Right atrium auricular region (tissue), 2 donors: ENCODE measurements around the gene AFF1. TPM values are rescaled to one million over a fixed set of nuclear protein-coding genes. Genes with fewer than 3 reads are reported as not detected.

Experiments used
- DNase-seq: peaks from one replicate; pipeline ENCODE4 v3.0.0-alpha.2; 2019; ENCODE audit warnings: low spot score
- H3K27ac ChIP-seq, 2 donors: fragments of 200-600 bp; sonication (generic); 1 replicate in 1 of 2; 2 replicates in 1 of 2; pipeline ENCODE4 v1.5.1; 2016 to 2019
- H3K27me3 ChIP-seq, 2 donors: fragments of 200-600 bp; sonication (generic); one replicate each; pipeline versions ENCODE4 v1.5.1 to v1.6.0; 2017 to 2019
- H3K36me3 ChIP-seq: fragments of 200-600 bp; sonication (generic); one replicate; pipeline ENCODE4 v1.5.1; 2016
- H3K4me1 ChIP-seq, 2 donors: fragments of 200-600 bp; sonication (generic); one replicate each; pipeline versions ENCODE4 v1.5.1 to v1.6.0; 2017 to 2019
- H3K4me3 ChIP-seq, 2 donors: fragments of 200-600 bp; sonication (generic); 1 replicate in 1 of 2; 2 replicates in 1 of 2; pipeline ENCODE4 v1.5.1; 2017 to 2019; ENCODE audit warnings: mild to moderate bottlenecking in 1 of 2, moderate library complexity in 1 of 2
- H3K9me3 ChIP-seq, 2 donors: fragments of 200-600 bp; sonication (generic); one replicate each; pipeline ENCODE4 v1.5.1; 2019
- CTCF ChIP-seq, 2 donors: fragments of 200-600 bp; sonication (generic); IDR thresholded peaks; one replicate each; pipeline ENCODE4 v1.5.1; 2019; ENCODE audit warnings: antibody characterized with exemption in 2 of 2
- total RNA-seq, 2 donors: library from RNA; depleted of rRNA; stranded (reverse); fragments of >200 nt; gene quantifications; one replicate each; pipeline ENCODE4 v1.1.0, GENCODE V29; 2016

AFF1 gene
- total RNA-seq, 2 donors from 2014 or later: 59.2 to 73.5 TPM

- no peak for TF ChIP-seq CTCF (IDR thresholded peaks at IDR 0.05)
- Histone ChIP-seq H3K4me3 (no peak overlapping the region), H3K9me3 (no peaks in the 10 kb centered on the region), H3K36me3 (no peaks in the 10 kb centered on the region), H3K27me3 (no peaks in the 10 kb centered on the region), H3K4me1 (peaks cover 0 to 37% of the 10 kb centered on the region in 2 donors), H3K27ac (no peak overlapping the region)
- no peak for DNase-seq
Observed at GRCh38 chr4:86963697-86964096, 28.9 kb downstream of the AFF1 start.

- no peaks in the 10 kb centered on the region for H3K9me3 ChIP-seq
- H3K36me3 ChIP-seq: no peaks in the 10 kb centered on the region
- no peak for DNase-seq
- TF ChIP-seq CTCF (IDR thresholded peaks at IDR 0.05): no peak
- H3K27ac ChIP-seq: no peak overlapping the region
- no peaks in the 10 kb centered on the region for H3K27me3 ChIP-seq
- no peak overlapping the region for H3K4me3 ChIP-seq
- peaks cover 0 to 29% of the 10 kb centered on the region in 2 donors for H3K4me1 ChIP-seq
Observed at GRCh38 chr4:86965019-86965976, 30.5 kb downstream of the AFF1 start.

- no peaks in the 10 kb centered on the region for H3K27me3 ChIP-seq
- peaks cover 0 to 26% of the 10 kb centered on the region in 2 donors for H3K4me1 ChIP-seq
- no peak overlapping the region for H3K27ac ChIP-seq
- no peaks in the 10 kb centered on the region for H3K9me3 ChIP-seq
- no peak for TF ChIP-seq CTCF (IDR thresholded peaks at IDR 0.05)
- no peak for DNase-seq
- H3K36me3 ChIP-seq: no peaks in the 10 kb centered on the region
- H3K4me3 ChIP-seq: no peak overlapping the region
Observed at GRCh38 chr4:86967073-86967472, 32.3 kb downstream of the AFF1 start.

- TF ChIP-seq CTCF (IDR thresholded peaks at IDR 0.05): no peak
- Histone ChIP-seq H3K4me3 (no peak overlapping the region), H3K9me3 (no peaks in the 10 kb centered on the region), H3K36me3 (no peaks in the 10 kb centered on the region), H3K27ac (no peak overlapping the region), H3K27me3 (no peaks in the 10 kb centered on the region), H3K4me1 (peaks cover 0 to 33% of the 10 kb centered on the region in 2 donors)
- no peak for DNase-seq
Observed at GRCh38 chr4:86967798-86968197, 33.0 kb downstream of the AFF1 start.

GRCh38 chr4:86968547-86968946 lies 33.7 kb downstream of the AFF1 start:
- TF ChIP-seq CTCF (IDR thresholded peaks at IDR 0.05): no peak
- Histone ChIP-seq H3K4me1 (peaks cover 0 to 41% of the 10 kb centered on the region in 2 donors), H3K4me3 (no peak overlapping the region), H3K27ac (no peak overlapping the region), H3K9me3 (no peaks in the 10 kb centered on the region), H3K36me3 (no peaks in the 10 kb centered on the region), H3K27me3 (no peaks in the 10 kb centered on the region)
- DNase-seq: no peak
